Activated CD4-positive, alpha-beta T cell treated with anti-CD3 and anti-CD28 coated beads, Interleukin-2, amount 50 U/mL, for 4 hours (primary cell): ENCODE measurements around the gene PGM1.

Experiments used
- DNase-seq, 2 experiments: peaks; one replicate each; pipeline ENCODE4 v3.0.0-alpha.2; 2020

The PGM1 gene

DNA sequence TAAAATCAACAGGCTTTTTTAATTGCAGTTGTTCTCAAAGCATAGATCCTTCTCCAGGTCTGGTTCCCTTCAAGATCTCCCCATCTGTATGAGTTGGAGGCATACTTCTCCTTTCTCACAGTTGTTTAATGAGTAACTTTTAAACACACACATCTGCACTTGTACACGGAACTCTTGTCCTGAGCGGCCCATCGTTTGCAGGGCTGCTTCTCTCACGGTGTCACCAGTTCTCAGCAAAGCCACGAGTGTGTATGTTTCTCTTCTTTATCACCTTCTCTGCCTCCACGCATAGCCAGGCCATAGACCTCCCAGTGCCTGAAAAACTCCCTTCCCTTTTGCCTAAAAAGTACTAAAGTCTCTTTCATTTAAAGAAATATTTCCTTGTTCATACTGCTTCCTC is 111.9 kb downstream of the PGM1 start:
- no peak for DNase-seq

- no peak for DNase-seq
Observed at GRCh38 chr1:63709267-63709828, 116.1 kb downstream of the PGM1 start.
